K562 (cell line): ENCODE data around the gene CENPX. TPM values are rescaled to one million over a fixed set of nuclear protein-coding genes. Genes with fewer than 3 reads are reported as not detected.

Experiments used
- CEBPZ ChIP-seq: fragments of 150-350 bp; IDR thresholded peaks from 2 replicates; pipeline ENCODE4 v1.6.1; 2014; ENCODE audit warnings: low read depth, mild to moderate bottlenecking, low read length, borderline replicate concordance
- FUS ChIP-seq: fragments of 200-400 bp; formaldehyde crosslinking; optimal IDR thresholded peaks from 2 replicates; pipeline ENCODE3; 2017; ENCODE audit warnings: low read depth, low read length
- HCFC1 ChIP-seq: IDR thresholded peaks from 2 replicates; pipeline ENCODE4 v1.6.1; 2012; ENCODE audit warnings: low read depth, low read length, improper control_type of control experiment
- PYGO2 ChIP-seq: fragments of 450-650 bp; IDR thresholded peaks from 2 replicates; pipeline ENCODE4 v1.6.1; 2016; ENCODE audit warnings: mild to moderate bottlenecking, missing genetic modification characterization, moderate library complexity, missing compliant biosample characterization
- SMAD1 ChIP-seq: fragments of 150-350 bp; IDR thresholded peaks from 2 replicates; pipeline ENCODE4 v1.6.1; 2014; ENCODE audit warnings: low read length, low read depth; ENCODE audit not compliant: partially characterized antibody
- SRF ChIP-seq, 2 experiments: fragments of 250-450, 450-650 bp in 1 of 2; sonication (Bioruptor Pico) in 1 of 2; sonication (generic) in 1 of 2; formaldehyde crosslinking; IDR thresholded peaks; 2 replicates each; pipeline versions ENCODE4 v1.5.0 to v1.5.1; 2020 to 2022; ENCODE audit warnings: mild to moderate bottlenecking in 1 of 2, missing genetic modification reagents in 1 of 2
- STAG1 ChIP-seq: sonication (generic); formaldehyde crosslinking; IDR thresholded peaks from 2 replicates; pipeline ENCODE4 v1.5.0; 2020; ENCODE audit warnings: missing genetic modification reagents, borderline replicate concordance
- TEAD2 ChIP-seq: fragments of 450-650 bp; IDR thresholded peaks from 2 replicates; pipeline ENCODE4 v1.6.1; 2016; ENCODE audit warnings: missing genetic modification characterization, control low read depth, missing compliant biosample characterization
- ZFP36 ChIP-seq: fragments of 150-350 bp; IDR thresholded peaks from 2 replicates; pipeline ENCODE4 v1.6.1; 2018; ENCODE audit warnings: low read length, low read depth; ENCODE audit not compliant: partially characterized antibody
- ZFP91 ChIP-seq: sonication (generic); formaldehyde crosslinking; IDR thresholded peaks from 2 replicates; pipeline ENCODE4 v1.8.0; 2022; ENCODE audit warnings: mild to moderate bottlenecking, missing genetic modification reagents
- ZNF124 ChIP-seq: sonication (generic); formaldehyde crosslinking; IDR thresholded peaks from 2 replicates; pipeline ENCODE4 v1.8.1; 2022; ENCODE audit warnings: missing genetic modification reagents
- ZNF263 ChIP-seq: sonication (generic); formaldehyde crosslinking; IDR thresholded peaks from 2 replicates; pipeline ENCODE4 v1.8.0; 2022; ENCODE audit warnings: mild to moderate bottlenecking, missing genetic modification reagents, borderline replicate concordance
- ZNF318 ChIP-seq, 2 experiments: fragments of 450-650 bp; IDR thresholded peaks; 2 replicates each; pipeline ENCODE4 v1.6.1; 2016; ENCODE audit warnings: mild to moderate bottlenecking in 2 of 2, borderline replicate concordance in 1 of 2, low read depth in 1 of 2, moderate library complexity in 1 of 2
- polyA plus RNA-seq, 8 experiments: library from polyadenylated mRNA; depleted of rRNA in 4 of 8; stranded (reverse) in 5 of 8; unstranded in 3 of 8; fragments of >200 nt; fragmentation: Nextera tagmentation in 2 of 8; fragmentation: Illumina TruSeq in 1 of 8; extraction: Ambion mirVana in 2 of 8; extraction: Trizol in 1 of 8; gene quantifications; 2 replicates each; pipeline versions ENCODE4 v1.2.1 to v1.2.3, GENCODE V29; 2011 to 2014; ENCODE audit warnings: inconsistent platforms in 1 of 8, missing spikeins in 1 of 8
- total RNA-seq, 7 experiments: library from RNA; depleted of rRNA in 6 of 7; stranded (reverse); fragments of >200 nt in 6 of 7; fragmentation: Illumina TruSeq in 2 of 7; extraction: Trizol in 2 of 7; gene quantifications; 2 replicates each; pipeline versions ENCODE4 v1.2.1 to v1.2.3, GENCODE V29; 2011 to 2021; ENCODE audit warnings: low replicate concordance in 1 of 7

CENPX gene
- total and polyA plus RNA-seq, 9 of the 15 experiments (the other 6 are each of a cell fraction or from before 2014, with no cell fraction given), result 32.7 to 352 (median 127) TPM

- TF ChIP-seq TEAD2 (no peak), STAG1 (no peak), SRF (CRISPR knock-in tag; IDR thresholded peaks at IDR 0.05) (peak in 1 of 2 experiments; percentile 66; a peak in 1 of 4 replicates), HCFC1 (peak; percentile 18; the same call in 1 of the 2 replicates), ZNF124 (CRISPR knock-in tag) (0 out of 2 replicates have a peak, but pooled peaks have one; percentile 66), ZFP36 (no peak), ZFP91 (no peak), ZNF318 (IDR thresholded peaks at IDR 0.05; ENCODE audit: borderline replicate concordance in 1 of 2, low read depth in 1 of 2) (no peak), ZNF263 (CRISPR knock-in tag) (peak; percentile 56; the same call in 1 of the 2 replicates), PYGO2 (tag) (no peak), FUS (peak; percentile 81), CEBPZ (no peak), SMAD1 (no peak)
Observed at GRCh38 chr17:82037092-82037888, 14.6 kb upstream of the CENPX start, which contains the start of gene DCXR (continued).
